Neural progenitor cell (in vitro differentiated cells): ENCODE data around the gene CRHR2. TPM values are rescaled to one million over a fixed set of nuclear protein-coding genes. Genes with fewer than 3 reads are reported as not detected.

Source experiments
- DNase-seq: peaks from one replicate; pipeline ENCODE4 v3.0.0-alpha.2; 2016; ENCODE audit warnings: low spot score
- H2AFZ ChIP-seq: fragments of 200-600 bp; sonication (generic); replicated peaks from 2 replicates; pipeline ENCODE4 v1.6.1; 2016; ENCODE audit warnings: antibody characterized with exemption
- H3F3A ChIP-seq: fragments of 200-600 bp; sonication (generic); 2 replicates; pipeline ENCODE4 v1.6.1; 2016; ENCODE audit warnings: antibody characterized with exemption, low read depth
- H3K27ac ChIP-seq: fragments of 200-600 bp; sonication (generic); 2 replicates; pipeline ENCODE4 v1.5.1; 2016; ENCODE audit warnings: mild to moderate bottlenecking
- H3K27me3 ChIP-seq: fragments of 200-600 bp; sonication (generic); 2 replicates; pipeline ENCODE4 v1.6.1; 2016; ENCODE audit warnings: mild to moderate bottlenecking, moderate library complexity
- H3K36me3 ChIP-seq: fragments of 200-600 bp; sonication (generic); 2 replicates; pipeline ENCODE4 v1.5.1; 2016
- H3K4me1 ChIP-seq: fragments of 200-600 bp; sonication (generic); 2 replicates; pipeline ENCODE4 v1.6.1; 2016; ENCODE audit warnings: mixed run types
- H3K4me2 ChIP-seq: fragments of 200-600 bp; sonication (generic); 2 replicates; pipeline ENCODE4 v1.6.1; 2016
- H3K4me3 ChIP-seq: fragments of 200-600 bp; sonication (generic); 2 replicates; pipeline ENCODE4 v1.5.1; 2016
- H3K79me2 ChIP-seq: fragments of 200-600 bp; sonication (generic); 2 replicates; pipeline ENCODE4 v1.6.1; 2016; ENCODE audit warnings: low read depth
- H3K9ac ChIP-seq: fragments of 200-600 bp; sonication (generic); 2 replicates; pipeline ENCODE4 v1.6.1; 2016
- H3K9me3 ChIP-seq: fragments of 200-600 bp; sonication (generic); 2 replicates; pipeline ENCODE4 v1.5.1; 2016; ENCODE audit warnings: low read depth
- H4K20me1 ChIP-seq: fragments of 200-600 bp; sonication (generic); 2 replicates; pipeline ENCODE4 v1.6.1; 2016; ENCODE audit warnings: low read depth
- H3K27ac Mint-ChIP-seq: 3 replicates; pipeline ENCODE4 v1.8.0; 2021; ENCODE audit warnings: mixed read lengths
- H3K27me3 Mint-ChIP-seq: 2 replicates; pipeline ENCODE4 v1.8.0; 2022; ENCODE audit warnings: low read depth, mild to moderate bottlenecking, inconsistent platforms, moderate library complexity, mixed read lengths; ENCODE audit not compliant: insufficient read depth
- H3K36me3 Mint-ChIP-seq: 3 replicates; pipeline ENCODE4 v1.8.0; 2021; ENCODE audit warnings: mixed read lengths
- H3K4me1 Mint-ChIP-seq: 3 replicates; pipeline ENCODE4 v1.8.0; 2021; ENCODE audit warnings: mixed read lengths
- H3K4me3 Mint-ChIP-seq: 3 replicates; pipeline ENCODE4 v1.8.0; 2021; ENCODE audit warnings: mild to moderate bottlenecking, moderate library complexity, mixed read lengths
- H3K9me3 Mint-ChIP-seq: 3 replicates; pipeline ENCODE4 v1.8.0; 2020; ENCODE audit warnings: mixed read lengths
- EZH2 ChIP-seq: fragments of 200-600 bp; sonication (generic); IDR thresholded peaks from 2 replicates; pipeline ENCODE4 v1.6.1; 2017; ENCODE audit warnings: antibody characterized with exemption, mild to moderate bottlenecking, moderate library complexity
- EZH2phosphoT487 ChIP-seq: fragments of 200-600 bp; sonication (generic); IDR thresholded peaks from 2 replicates; pipeline ENCODE4 v1.6.1; 2017; ENCODE audit warnings: antibody characterized with exemption
- total RNA-seq: library from RNA; depleted of rRNA; stranded (reverse); fragments of >200 nt; gene quantifications from 2 replicates; pipeline ENCODE4 v1.2.3, GENCODE V29; 2015; ENCODE audit warnings: low replicate concordance
- TF ChIP-seq, protein P1 (sequence below): fragments of 200-600 bp; sonication (generic); IDR thresholded peaks from 2 replicates; pipeline ENCODE4 v1.5.1; 2017; ENCODE audit warnings: antibody characterized with exemption, mild to moderate bottlenecking

CRHR2 gene
- total RNA-seq, 1 donor from 2014 or later = not detected

DNA sequence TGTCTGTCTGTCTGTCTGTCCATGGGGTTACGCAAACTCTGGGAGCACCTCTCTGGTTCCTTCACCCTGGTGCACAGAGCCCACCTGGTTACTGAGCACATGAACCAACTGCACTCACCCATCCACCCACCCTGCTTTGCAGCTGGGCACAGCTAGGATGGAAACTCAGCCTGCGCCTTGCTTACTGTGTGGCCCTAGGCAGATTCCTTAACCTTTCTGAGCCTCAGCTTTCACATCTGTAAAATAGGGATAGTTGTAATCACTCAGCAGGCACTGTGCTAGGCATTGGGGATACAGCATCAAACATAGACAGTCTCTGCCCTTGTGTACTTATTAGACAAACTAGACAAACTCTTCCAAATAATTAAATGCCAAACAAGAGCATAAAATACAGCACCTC is 47.8 kb upstream of the CRHR2 start:
- H3K4me1 ChIP-seq = peaks cover 9% of the 10 kb centered on the region
- no peak overlapping the region for H3K27ac ChIP-seq
- H3K4me3 Mint-ChIP-seq = no peak overlapping the region
- no peaks in the 10 kb centered on the region for H3K27me3 ChIP-seq
- DNase-seq = no peak
- H3K36me3 ChIP-seq = no peaks in the 10 kb centered on the region
- no peaks in the 10 kb centered on the region for H3K9me3 ChIP-seq
- H3K36me3 Mint-ChIP-seq = no peaks in the 10 kb centered on the region
- TF ChIP-seq EZH2 (no peak), EZH2phosphoT487 (no peak)
- H3K27me3 Mint-ChIP-seq = peaks cover 5% of the 10 kb centered on the region
- no peak overlapping the region for H3K4me3 ChIP-seq
- H3K4me2 ChIP-seq = no peak overlapping the region
- no peak overlapping the region for H3K27ac Mint-ChIP-seq
- no peak overlapping the region for H2AFZ ChIP-seq
- H4K20me1 ChIP-seq = no peaks in the 10 kb centered on the region
- H3F3A ChIP-seq = peaks cover 7% of the 10 kb centered on the region
- H3K9ac ChIP-seq = no peak overlapping the region
- no peaks in the 10 kb centered on the region for H3K79me2 ChIP-seq
- peaks cover 5% of the 10 kb centered on the region for H3K9me3 Mint-ChIP-seq
- H3K4me1 Mint-ChIP-seq = peaks cover 9% of the 10 kb centered on the region

DNA sequence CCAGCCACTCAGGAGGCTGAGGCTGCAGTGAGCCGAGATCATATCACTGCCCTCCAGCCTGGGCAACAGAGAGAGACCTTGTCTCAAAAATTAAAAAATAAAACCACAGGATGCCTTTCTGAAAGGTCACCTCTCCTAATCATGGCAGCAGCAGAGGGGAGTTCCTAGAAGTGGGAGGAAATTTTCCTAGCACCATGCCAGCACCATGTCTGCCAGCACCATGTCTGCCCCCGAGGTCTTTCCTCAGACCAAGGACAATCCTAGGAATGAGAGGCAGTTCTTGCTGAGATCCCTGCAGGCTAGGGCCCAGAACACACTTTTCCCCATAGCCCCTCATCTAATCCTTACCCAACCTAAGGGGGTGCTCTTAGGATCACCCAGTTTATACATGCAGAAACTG is 47.4 kb upstream of the CRHR2 start:
- no peaks in the 10 kb centered on the region for H3K79me2 ChIP-seq
- TF ChIP-seq, protein P1, sequence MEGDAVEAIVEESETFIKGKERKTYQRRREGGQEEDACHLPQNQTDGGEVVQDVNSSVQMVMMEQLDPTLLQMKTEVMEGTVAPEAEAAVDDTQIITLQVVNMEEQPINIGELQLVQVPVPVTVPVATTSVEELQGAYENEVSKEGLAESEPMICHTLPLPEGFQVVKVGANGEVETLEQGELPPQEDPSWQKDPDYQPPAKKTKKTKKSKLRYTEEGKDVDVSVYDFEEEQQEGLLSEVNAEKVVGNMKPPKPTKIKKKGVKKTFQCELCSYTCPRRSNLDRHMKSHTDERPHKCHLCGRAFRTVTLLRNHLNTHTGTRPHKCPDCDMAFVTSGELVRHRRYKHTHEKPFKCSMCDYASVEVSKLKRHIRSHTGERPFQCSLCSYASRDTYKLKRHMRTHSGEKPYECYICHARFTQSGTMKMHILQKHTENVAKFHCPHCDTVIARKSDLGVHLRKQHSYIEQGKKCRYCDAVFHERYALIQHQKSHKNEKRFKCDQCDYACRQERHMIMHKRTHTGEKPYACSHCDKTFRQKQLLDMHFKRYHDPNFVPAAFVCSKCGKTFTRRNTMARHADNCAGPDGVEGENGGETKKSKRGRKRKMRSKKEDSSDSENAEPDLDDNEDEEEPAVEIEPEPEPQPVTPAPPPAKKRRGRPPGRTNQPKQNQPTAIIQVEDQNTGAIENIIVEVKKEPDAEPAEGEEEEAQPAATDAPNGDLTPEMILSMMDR = no peak
- no peak for TF ChIP-seq EZH2phosphoT487
- TF ChIP-seq EZH2 = no peak

GRCh38 chr7:30728591-30729100 is 46.4 kb upstream of the CRHR2 start:
- Histone ChIP-seq H3K9me3 (no peaks in the 10 kb centered on the region), H3K4me1 (peaks cover 9% of the 10 kb centered on the region), H3K27me3 (no peaks in the 10 kb centered on the region), H2AFZ (no peak overlapping the region), H4K20me1 (no peaks in the 10 kb centered on the region), H3K79me2 (no peaks in the 10 kb centered on the region), H3K9ac (no peak overlapping the region), H3K4me3 (no peak overlapping the region), H3K36me3 (no peaks in the 10 kb centered on the region), H3K27ac (no peak overlapping the region), H3F3A (peaks cover 13% of the 10 kb centered on the region), H3K4me2 (no peak overlapping the region)
- Mint-ChIP-seq H3K9me3 (no peaks in the 10 kb centered on the region), H3K27ac (no peak overlapping the region), H3K27me3 (peaks cover 5% of the 10 kb centered on the region), H3K4me3 (no peak overlapping the region), H3K36me3 (no peaks in the 10 kb centered on the region), H3K4me1 (peaks cover 9% of the 10 kb centered on the region)
- no peak for DNase-seq
- TF ChIP-seq, protein P1 = no peak
- no peak for TF ChIP-seq EZH2phosphoT487
- no peak for TF ChIP-seq EZH2

More for the DNA sequence above, 47.4 kb upstream of the CRHR2 start:
- Histone ChIP-seq H3K4me1 (peaks cover 9% of the 10 kb centered on the region), H3K27ac (no peak overlapping the region), H3K9ac (no peak overlapping the region), H2AFZ (no peak overlapping the region), H3F3A (peaks cover 12% of the 10 kb centered on the region), H3K27me3 (no peaks in the 10 kb centered on the region), H3K4me3 (no peak overlapping the region), H3K9me3 (no peaks in the 10 kb centered on the region), H3K4me2 (no peak overlapping the region), H3K36me3 (no peaks in the 10 kb centered on the region), H4K20me1 (no peaks in the 10 kb centered on the region)
- H3K4me1 Mint-ChIP-seq = peaks cover 9% of the 10 kb centered on the region
- no peaks in the 10 kb centered on the region for H3K36me3 Mint-ChIP-seq
- no peak overlapping the region for H3K4me3 Mint-ChIP-seq
- no peak for DNase-seq
- H3K9me3 Mint-ChIP-seq = peaks cover under 1% of the 10 kb centered on the region
- peaks cover 5% of the 10 kb centered on the region for H3K27me3 Mint-ChIP-seq
- H3K27ac Mint-ChIP-seq = no peak overlapping the region

DNA sequence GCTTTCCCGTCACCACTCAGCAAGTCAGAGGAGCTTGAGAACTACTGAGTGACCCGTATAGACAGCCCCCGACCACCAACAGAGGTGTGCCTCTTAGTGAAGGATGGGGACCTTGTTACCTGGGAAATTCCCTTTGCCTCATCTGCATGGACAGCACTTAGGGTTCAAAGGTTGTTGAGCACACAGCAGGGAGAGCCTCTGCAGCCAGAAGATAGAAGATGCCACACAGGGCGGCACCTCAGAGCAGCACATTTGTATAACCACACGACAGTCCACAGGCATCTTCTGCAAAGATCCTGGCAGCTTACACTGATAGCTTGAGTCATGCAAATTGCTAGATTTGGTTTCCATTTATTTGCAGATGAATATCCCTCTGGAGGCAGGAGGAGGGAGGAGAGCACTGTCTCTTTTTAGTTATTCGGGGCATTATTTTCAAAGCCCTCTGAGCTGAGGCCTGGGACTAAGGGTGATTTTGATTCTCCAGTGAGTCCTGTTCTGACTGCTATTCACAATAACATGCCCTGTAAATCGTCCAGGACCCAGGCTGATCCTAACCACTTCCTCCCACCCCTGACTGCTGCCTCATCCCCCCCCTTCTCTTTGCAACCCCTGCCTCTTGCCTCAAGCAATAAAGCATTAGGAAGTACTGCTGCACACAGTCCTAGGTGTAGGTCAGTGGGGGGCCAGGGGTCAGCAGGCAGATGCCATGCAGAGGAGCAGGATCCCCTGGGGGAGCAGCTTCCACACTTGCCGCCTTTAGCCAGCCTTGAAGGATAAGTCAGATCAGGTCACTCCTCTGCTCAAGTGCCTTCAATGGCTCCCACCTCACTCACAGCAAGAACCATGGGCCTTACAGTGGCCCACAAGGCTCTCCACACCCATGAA is 45.0 kb upstream of the CRHR2 start:
- peaks cover 9% of the 10 kb centered on the region for H3K4me1 ChIP-seq
- no peak overlapping the region for H3K4me3 Mint-ChIP-seq
- no peaks in the 10 kb centered on the region for H3K36me3 Mint-ChIP-seq
- H3K9me3 Mint-ChIP-seq = no peaks in the 10 kb centered on the region
- H3K27me3 ChIP-seq = no peaks in the 10 kb centered on the region
- H3K9ac ChIP-seq = no peak overlapping the region
- H3K36me3 ChIP-seq = no peaks in the 10 kb centered on the region
- TF ChIP-seq EZH2phosphoT487 (no peak), EZH2 (no peak)
- TF ChIP-seq, protein P1 = no peak
- peaks cover 5% of the 10 kb centered on the region for H3K27me3 Mint-ChIP-seq
- no peaks in the 10 kb centered on the region for H3K79me2 ChIP-seq
- no peak overlapping the region for H3K27ac Mint-ChIP-seq
- H3K4me2 ChIP-seq = no peak overlapping the region
- peaks cover 9% of the 10 kb centered on the region for H3K4me1 Mint-ChIP-seq
- no peak for DNase-seq
- no peaks in the 10 kb centered on the region for H4K20me1 ChIP-seq
- no peak overlapping the region for H2AFZ ChIP-seq
- H3K27ac ChIP-seq = no peak overlapping the region
- H3K9me3 ChIP-seq = no peaks in the 10 kb centered on the region
- peaks cover 13% of the 10 kb centered on the region for H3F3A ChIP-seq
- no peak overlapping the region for H3K4me3 ChIP-seq
